Vagina (tissue), 2 donors: ENCODE data around the gene ISYNA1. TPM values are rescaled to one million over a fixed set of nuclear protein-coding genes. Genes with fewer than 3 reads are reported as not detected.

Experiments used
- DNase-seq, 2 donors: peaks; one replicate each; pipeline ENCODE4 v3.0.0-alpha.2; 2017; ENCODE audit errors: extremely low spot score in 2 of 2
- H3K27ac ChIP-seq: fragments of 200-600 bp; sonication (generic); one replicate; pipeline ENCODE4 v1.5.1; 2019
- H3K27me3 ChIP-seq: fragments of 200-600 bp; sonication (generic); one replicate; pipeline ENCODE4 v1.5.1; 2019
- H3K36me3 ChIP-seq, 2 donors: fragments of 200-600 bp; sonication (generic); one replicate each; pipeline ENCODE4 v1.5.1; 2017 to 2019
- H3K4me1 ChIP-seq: fragments of 200-600 bp; sonication (generic); one replicate; pipeline ENCODE4 v1.5.1; 2019
- H3K4me3 ChIP-seq, 2 donors: fragments of 200-600 bp; sonication (generic); 1 replicate in 1 of 2; 2 replicates in 1 of 2; pipeline ENCODE4 v1.5.1; 2016 to 2019
- H3K9me3 ChIP-seq: fragments of 200-600 bp; sonication (generic); one replicate; pipeline ENCODE4 v1.5.1; 2019
- POLR2A ChIP-seq, 2 donors: fragments of 450-650 bp; IDR thresholded peaks; one replicate each; pipeline ENCODE4 v1.6.1; 2017; ENCODE audit warnings: antibody characterized with exemption in 2 of 2, mild to moderate bottlenecking in 2 of 2, moderate library complexity in 2 of 2
- POLR2AphosphoS5 ChIP-seq, 2 donors: sonication (generic); formaldehyde crosslinking; IDR thresholded peaks; one replicate each; pipeline ENCODE4 v1.9.0; 2017; ENCODE audit warnings: antibody characterized with exemption in 2 of 2, mild to moderate bottlenecking in 2 of 2, low read depth in 1 of 2; ENCODE audit not compliant: insufficient read depth in 1 of 2
- intact Hi-C: fragments of 100-400 bp; cut with DNase I; formaldehyde crosslinking; loops from one replicate; pipeline ENCODE4 v1.15.1; 2023
- total RNA-seq: library from RNA; depleted of rRNA; stranded (reverse); fragments of >200 nt; gene quantifications from one replicate; pipeline ENCODE4 v1.2.3, GENCODE V29; 2016
- TF ChIP-seq, protein P1 (sequence below), 3 experiments: fragments of 450-650 bp in 2 of 3; fragments of 200-600 bp in 1 of 3; sonication (generic) in 1 of 3; IDR thresholded peaks; one replicate each; pipeline ENCODE4 v1.5.1; 2017 to 2019; ENCODE audit warnings: antibody characterized with exemption in 3 of 3, mild to moderate bottlenecking in 2 of 3, moderate library complexity in 2 of 3

The ISYNA1 gene
- total RNA-seq, 1 donor from 2014 or later = 57.5 TPM

DNA sequence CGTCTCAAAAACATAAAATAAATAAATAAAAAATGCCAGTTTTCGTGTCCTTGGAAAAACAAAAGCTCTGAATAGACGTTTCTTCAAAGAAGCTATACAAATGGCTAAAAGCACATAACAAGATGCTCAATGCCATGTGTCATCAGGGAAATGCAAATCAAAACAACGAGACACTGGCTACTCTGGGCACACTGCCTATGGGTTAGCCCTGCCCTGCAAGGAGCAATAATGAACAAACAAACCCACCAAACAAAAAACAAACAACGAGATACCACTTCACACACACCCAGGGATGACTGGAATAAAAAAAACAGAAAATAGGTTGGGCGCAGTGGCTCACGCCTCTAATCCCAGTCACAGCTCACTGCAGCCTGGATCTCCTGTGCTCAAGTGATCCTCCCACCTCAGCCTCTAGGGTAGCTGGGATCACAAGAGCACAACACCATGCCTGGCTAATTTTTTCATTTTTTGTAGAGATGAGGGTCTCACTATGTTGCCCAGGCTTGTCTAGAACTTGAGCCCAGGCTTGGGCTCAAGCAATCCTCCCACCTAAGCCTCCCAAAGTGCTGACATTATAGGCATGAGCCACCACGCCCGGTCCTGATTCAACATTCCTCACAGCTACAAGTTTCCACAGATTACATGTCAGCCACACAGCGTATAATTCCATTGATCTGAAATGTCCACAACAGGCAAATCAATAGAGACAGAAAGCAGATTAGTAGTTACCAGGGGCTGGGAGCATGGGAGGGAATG is 15.5 kb upstream of the ISYNA1 start:
- H3K27me3 ChIP-seq = no peaks in the 10 kb centered on the region
- no peak for DNase-seq
- peaks cover 0 to 38% of the 10 kb centered on the region in 2 donors for H3K36me3 ChIP-seq
- H3K9me3 ChIP-seq = no peaks in the 10 kb centered on the region
- H3K4me1 ChIP-seq = peaks cover 16% of the 10 kb centered on the region
- H3K27ac ChIP-seq = no peak overlapping the region
- TF ChIP-seq POLR2A (IDR thresholded peaks at IDR 0.05) (no peak), POLR2AphosphoS5 (IDR thresholded peaks at IDR 0.05; ENCODE audit: insufficient read depth in 1 of 2, low read depth in 1 of 2) (no peak)
- TF ChIP-seq, protein P1, sequence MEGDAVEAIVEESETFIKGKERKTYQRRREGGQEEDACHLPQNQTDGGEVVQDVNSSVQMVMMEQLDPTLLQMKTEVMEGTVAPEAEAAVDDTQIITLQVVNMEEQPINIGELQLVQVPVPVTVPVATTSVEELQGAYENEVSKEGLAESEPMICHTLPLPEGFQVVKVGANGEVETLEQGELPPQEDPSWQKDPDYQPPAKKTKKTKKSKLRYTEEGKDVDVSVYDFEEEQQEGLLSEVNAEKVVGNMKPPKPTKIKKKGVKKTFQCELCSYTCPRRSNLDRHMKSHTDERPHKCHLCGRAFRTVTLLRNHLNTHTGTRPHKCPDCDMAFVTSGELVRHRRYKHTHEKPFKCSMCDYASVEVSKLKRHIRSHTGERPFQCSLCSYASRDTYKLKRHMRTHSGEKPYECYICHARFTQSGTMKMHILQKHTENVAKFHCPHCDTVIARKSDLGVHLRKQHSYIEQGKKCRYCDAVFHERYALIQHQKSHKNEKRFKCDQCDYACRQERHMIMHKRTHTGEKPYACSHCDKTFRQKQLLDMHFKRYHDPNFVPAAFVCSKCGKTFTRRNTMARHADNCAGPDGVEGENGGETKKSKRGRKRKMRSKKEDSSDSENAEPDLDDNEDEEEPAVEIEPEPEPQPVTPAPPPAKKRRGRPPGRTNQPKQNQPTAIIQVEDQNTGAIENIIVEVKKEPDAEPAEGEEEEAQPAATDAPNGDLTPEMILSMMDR (IDR thresholded peaks at IDR 0.05) = no peak
- H3K4me3 ChIP-seq = no peak overlapping the region
- intact Hi-C loops = loop anchor here (5.0 kb wide), 1 partner anchor 139 kb away; no protein-coding TSS in a partner anchor

DNA sequence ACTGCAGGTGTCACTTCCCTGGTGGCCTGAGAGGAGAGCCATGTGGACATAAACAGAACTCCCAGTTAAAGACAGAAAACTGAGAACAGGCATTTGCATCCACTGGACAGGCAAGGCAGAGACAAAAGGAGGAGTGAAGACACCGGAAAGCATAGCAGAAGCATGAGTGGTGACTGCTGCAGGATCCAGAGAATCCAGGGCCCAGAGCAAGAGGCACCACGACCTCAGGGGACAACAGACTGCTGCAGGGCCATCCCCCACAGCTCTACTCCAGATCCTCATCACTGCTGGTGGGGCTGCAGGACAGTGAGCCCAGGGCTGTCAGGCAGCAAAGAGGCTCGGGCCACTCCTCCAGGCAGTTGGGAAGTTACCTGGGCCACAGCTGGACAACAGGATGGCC is 14.5 kb upstream of the ISYNA1 start:
- intact Hi-C loops = loop anchor here (5.0 kb wide), 1 partner anchor 140 kb away; no protein-coding TSS in a partner anchor
- Histone ChIP-seq H3K4me3 (no peak overlapping the region), H3K4me1 (peaks cover 16% of the 10 kb centered on the region), H3K9me3 (no peaks in the 10 kb centered on the region), H3K27me3 (no peaks in the 10 kb centered on the region), H3K36me3 (peaks cover 0 to 44% of the 10 kb centered on the region in 2 donors), H3K27ac (no peak overlapping the region)
- DNase-seq = no peak
- no peak for TF ChIP-seq POLR2A (IDR thresholded peaks at IDR 0.05)
- TF ChIP-seq, protein P1 (IDR thresholded peaks at IDR 0.05) = no peak

DNA sequence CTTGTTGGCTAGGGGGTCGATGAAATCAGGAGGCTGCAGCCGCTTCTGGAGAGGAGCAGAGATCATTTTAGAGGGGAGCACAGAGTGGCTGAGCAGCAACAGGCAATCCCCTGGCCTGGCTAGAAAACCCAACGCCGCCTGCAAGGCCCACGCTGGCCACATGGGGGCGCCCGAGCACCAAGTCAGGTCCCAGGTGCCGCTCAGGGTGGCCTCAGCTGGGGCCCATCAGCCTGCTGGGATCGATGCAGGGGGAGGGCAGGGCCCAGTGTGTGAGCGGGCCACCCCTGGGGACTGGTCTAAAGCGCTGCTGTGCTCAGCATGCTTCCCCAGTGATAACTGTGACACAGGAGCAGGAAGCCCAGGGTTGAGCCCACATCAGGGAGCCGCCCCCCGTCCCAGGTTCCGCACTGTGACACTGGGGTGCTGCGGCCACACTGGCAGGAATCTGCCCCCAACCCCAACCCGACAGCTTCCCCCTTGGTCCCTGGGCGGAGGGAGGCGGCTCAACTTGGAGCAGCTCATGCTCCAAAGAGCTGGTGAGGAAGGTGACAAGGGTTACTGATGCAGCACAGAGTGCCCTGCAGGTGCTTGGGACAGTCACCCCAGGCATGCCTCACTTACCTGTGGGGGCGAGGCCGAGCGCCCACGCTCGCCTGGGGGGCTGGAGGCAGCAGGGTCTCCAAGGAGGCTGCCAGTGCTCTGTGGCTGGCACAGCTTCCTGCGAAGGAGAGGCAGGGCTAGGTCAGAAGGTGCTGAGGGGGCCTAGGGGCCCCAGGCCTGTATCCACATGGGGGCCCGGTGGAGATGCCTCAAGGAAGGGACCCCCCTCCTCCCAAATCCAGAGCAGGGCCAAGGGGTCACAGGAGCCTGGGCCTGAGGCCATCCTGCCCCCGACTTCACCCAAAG is 13.3 kb upstream of the ISYNA1 start:
- intact Hi-C loops = loop anchor here (5.0 kb wide), 1 partner anchor 141 kb away; no protein-coding TSS in a partner anchor
- Histone ChIP-seq H3K36me3 (peaks cover 0 to 49% of the 10 kb centered on the region in 2 donors), H3K27ac (peak overlapping the region; percentile 22)

DNA sequence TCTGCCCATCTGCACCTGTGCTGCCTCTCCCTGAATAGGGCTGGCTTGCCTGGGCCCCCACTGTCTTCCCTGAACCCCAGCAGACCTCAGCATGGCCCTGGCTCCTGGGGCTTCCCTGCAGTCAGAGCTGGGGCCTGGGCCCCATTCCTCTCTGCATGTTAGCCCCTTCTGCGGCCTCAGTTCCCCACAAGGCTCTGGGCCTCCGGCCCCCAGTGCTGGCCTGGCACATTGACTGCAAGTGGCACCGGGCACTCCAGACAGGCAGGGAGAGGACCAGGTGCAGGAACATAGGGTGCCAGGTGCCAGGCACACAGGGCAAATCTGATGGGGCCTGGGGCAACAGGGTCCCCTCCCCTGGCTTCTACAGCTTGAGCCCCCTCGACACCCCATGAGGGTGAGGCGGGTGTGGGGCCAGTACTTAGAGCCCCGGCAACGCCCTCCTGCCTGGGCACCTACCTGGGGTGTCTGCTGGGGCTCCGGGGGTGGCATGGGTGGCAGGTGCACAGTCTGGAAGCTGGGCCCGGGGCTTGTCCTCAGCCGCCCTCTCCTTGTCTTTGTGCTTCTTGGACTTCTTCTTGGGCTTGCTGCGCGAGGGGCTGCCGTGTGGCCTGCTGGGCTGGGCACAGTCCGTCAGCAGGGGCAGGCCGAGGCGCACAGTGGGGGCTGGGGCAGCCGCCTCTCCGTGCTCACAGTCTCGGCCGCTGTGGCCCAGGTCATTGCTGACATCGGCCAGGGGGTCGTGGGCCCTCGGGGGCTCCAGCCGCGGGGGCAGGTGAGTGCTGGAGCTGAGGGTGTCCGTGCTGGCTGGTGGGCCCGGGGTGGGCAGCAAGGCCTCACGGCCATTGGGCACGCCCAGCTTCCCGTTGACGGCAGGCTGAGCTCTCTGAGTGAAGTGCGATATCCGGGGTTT is 12.3 kb upstream of the ISYNA1 start:
- Histone ChIP-seq H3K4me1 (peaks cover 10% of the 10 kb centered on the region), H3K9me3 (no peaks in the 10 kb centered on the region), H3K27ac (no peak overlapping the region), H3K27me3 (no peaks in the 10 kb centered on the region), H3K4me3 (no peak overlapping the region), H3K36me3 (peaks cover 0 to 52% of the 10 kb centered on the region in 2 donors)
- DNase-seq = no peak
- intact Hi-C loops = loop anchor here (5.0 kb wide), 1 partner anchor 142 kb away; no protein-coding TSS in a partner anchor
- TF ChIP-seq POLR2AphosphoS5 (IDR thresholded peaks at IDR 0.05; ENCODE audit: insufficient read depth in 1 of 2, low read depth in 1 of 2) (no peak), POLR2A (IDR thresholded peaks at IDR 0.05) (no peak)
- TF ChIP-seq, protein P1 (IDR thresholded peaks at IDR 0.05) = no peak

More for the DNA sequence above, 13.3 kb upstream of the ISYNA1 start:
- TF ChIP-seq, protein P1 (IDR thresholded peaks at IDR 0.05) = peak; percentile 79 to 98 (median 95)
- TF ChIP-seq POLR2AphosphoS5 (IDR thresholded peaks at IDR 0.05; ENCODE audit: insufficient read depth in 1 of 2, low read depth in 1 of 2) (peak in 1 of 2 donors; percentile 61), POLR2A (IDR thresholded peaks at IDR 0.05) (no peak)
- Histone ChIP-seq H3K4me1 (peaks cover 10% of the 10 kb centered on the region), H3K9me3 (no peaks in the 10 kb centered on the region), H3K4me3 (no peak overlapping the region), H3K27me3 (no peaks in the 10 kb centered on the region)
- DNase-seq = no peak
